Fibroblast of pulmonary artery (primary cell): ENCODE results near the gene INAFM1.

Source experiments
- DNase-seq: peaks from one replicate; pipeline ENCODE4 v3.0.0-alpha.2; 2010; ENCODE audit warnings: low read depth
- H3K4me3 ChIP-seq: replicated peaks from 2 replicates; pipeline ENCODE4 v1.5.1; 2011; ENCODE audit warnings: low read depth, mild to moderate bottlenecking, control low read depth, low read length, moderate library complexity
- TF ChIP-seq, protein P1 (sequence below): IDR thresholded peaks from 2 replicates; pipeline ENCODE4 v1.5.1; 2011; ENCODE audit warnings: mild to moderate bottlenecking, control low read depth, low read length, inconsistent platforms; ENCODE audit errors: missing control alignments

The INAFM1 gene

DNA sequence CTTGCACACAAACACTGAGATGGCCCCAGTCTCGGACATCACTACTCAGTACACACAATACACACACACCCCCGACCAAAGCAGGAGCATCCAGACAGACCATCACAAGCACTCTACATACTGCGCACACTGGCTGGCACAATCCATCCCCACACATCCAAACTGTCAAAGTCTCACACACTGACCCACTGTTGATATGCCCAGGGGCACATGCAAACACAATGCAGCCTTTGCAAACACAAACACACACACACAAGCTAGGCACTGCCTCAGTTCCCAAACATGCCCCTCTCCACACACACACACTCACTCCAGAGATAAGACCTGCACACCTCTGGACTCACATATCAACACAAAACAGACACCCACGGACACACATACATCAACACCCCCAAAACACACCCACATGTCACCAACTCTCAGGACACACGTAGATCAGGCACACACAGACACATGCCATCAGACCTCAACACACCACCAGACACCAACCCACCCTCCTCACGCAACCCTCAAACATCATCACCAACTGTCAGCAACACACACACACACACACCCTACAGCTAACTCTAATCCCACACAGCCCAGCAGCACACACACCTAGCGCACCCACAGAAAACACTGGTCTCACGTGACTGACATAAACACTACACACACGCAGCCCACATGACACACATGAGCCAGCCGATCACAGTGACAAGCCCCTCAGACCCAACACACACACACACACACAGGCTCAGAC lies 45.6 kb upstream of the INAFM1 start:
- peak; percentile 43 for DNase-seq
- TF ChIP-seq, protein P1, sequence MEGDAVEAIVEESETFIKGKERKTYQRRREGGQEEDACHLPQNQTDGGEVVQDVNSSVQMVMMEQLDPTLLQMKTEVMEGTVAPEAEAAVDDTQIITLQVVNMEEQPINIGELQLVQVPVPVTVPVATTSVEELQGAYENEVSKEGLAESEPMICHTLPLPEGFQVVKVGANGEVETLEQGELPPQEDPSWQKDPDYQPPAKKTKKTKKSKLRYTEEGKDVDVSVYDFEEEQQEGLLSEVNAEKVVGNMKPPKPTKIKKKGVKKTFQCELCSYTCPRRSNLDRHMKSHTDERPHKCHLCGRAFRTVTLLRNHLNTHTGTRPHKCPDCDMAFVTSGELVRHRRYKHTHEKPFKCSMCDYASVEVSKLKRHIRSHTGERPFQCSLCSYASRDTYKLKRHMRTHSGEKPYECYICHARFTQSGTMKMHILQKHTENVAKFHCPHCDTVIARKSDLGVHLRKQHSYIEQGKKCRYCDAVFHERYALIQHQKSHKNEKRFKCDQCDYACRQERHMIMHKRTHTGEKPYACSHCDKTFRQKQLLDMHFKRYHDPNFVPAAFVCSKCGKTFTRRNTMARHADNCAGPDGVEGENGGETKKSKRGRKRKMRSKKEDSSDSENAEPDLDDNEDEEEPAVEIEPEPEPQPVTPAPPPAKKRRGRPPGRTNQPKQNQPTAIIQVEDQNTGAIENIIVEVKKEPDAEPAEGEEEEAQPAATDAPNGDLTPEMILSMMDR = no peak
- peak overlapping the region; percentile 98 for H3K4me3 ChIP-seq

GRCh38 chr19:47229676-47230053 lies 45.0 kb upstream of the INAFM1 start:
- DNase-seq = peak; percentile 28
- peak overlapping the region; percentile 98 for H3K4me3 ChIP-seq
- TF ChIP-seq, protein P1 = no peak

DNA sequence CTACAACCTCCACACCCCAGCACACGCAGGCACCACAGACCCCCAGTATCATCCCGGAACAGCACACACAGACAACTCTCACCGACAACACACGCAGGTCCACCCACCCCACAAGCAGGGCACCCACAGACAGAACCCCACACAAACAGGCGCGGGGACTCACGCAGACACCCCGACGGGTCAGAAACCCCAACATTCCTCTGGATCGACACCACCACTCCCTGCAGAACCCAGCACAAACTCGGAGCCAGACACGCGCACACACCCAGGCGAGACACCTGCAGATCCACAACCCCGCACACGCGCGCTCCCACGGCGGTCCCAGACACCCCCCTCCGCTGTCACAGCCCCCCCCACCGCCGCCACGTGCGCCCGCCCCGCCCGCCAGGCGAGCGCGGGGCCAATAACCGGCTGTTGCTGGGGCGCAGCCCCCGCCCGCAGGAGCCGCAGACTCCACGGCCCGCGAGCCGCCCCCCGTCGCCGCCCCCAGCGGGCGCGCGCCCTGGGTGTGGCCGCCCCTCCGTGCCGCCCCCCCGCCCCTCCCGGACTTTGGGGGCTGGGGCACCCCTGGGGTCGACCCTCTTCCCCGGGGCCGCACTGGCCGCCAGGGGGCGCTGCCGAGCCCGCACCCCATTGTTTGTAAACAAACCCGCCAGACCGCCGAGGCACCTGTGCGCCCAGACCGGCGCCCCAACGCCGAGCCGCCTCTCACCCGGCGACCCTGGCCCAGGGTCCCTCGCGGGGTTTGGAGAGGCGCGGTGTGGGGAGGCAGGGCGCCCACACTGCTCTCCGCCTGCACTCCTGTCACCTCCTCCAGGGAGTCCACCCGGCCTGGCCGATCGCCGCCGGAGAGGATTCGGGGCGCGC lies 44.4 kb upstream of the INAFM1 start:
- TF ChIP-seq, protein P1 = peak; percentile 39
- DNase-seq = peak; percentile 53

GRCh38 chr19:47230921-47231214 lies 43.8 kb upstream of the INAFM1 start, which contains the start of gene BBC3:
BBC3 (minus strand) TSS chr19:47231199; CDS start chr19:47228431, 2,768 bp downstream.
- DNase-seq = no peak
- peak within 1 kb of the TSS; percentile 98 for H3K4me3 ChIP-seq
- TF ChIP-seq, protein P1 = no peak

More for the DNA sequence above, 44.4 kb upstream of the INAFM1 start:
- H3K4me3 ChIP-seq = peak overlapping the region; percentile 98

GRCh38 chr19:47231215-47232054 lies 43.2 kb upstream of the INAFM1 start:
- TF ChIP-seq, protein P1 = no peak
- peak overlapping the region; percentile 48 for H3K4me3 ChIP-seq
- DNase-seq = peak; percentile 85

GRCh38 chr19:47232422-47233211 lies 42.1 kb upstream of the INAFM1 start:
- TF ChIP-seq, protein P1 = no peak
- peak overlapping the region; percentile 42 for H3K4me3 ChIP-seq
- peak; percentile 61 for DNase-seq
